ENCODE results near the gene CRACR2A. TPM values are rescaled to one million over a fixed set of nuclear protein-coding genes. Genes with fewer than 3 reads are reported as not detected.

The CRACR2A gene
- total and polyA plus RNA-seq, 2 of the 13 experiments (the other 11 are each of a cell fraction or from before 2014, with no cell fraction given), result 0.09 to 0.20 TPM

GRCh38 chr12:3771853-3772252 is 18.9 kb upstream of the CRACR2A start (continued):
- TF ChIP-seq, protein P1, sequence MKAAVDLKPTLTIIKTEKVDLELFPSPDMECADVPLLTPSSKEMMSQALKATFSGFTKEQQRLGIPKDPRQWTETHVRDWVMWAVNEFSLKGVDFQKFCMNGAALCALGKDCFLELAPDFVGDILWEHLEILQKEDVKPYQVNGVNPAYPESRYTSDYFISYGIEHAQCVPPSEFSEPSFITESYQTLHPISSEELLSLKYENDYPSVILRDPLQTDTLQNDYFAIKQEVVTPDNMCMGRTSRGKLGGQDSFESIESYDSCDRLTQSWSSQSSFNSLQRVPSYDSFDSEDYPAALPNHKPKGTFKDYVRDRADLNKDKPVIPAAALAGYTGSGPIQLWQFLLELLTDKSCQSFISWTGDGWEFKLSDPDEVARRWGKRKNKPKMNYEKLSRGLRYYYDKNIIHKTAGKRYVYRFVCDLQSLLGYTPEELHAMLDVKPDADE (CRISPR knock-in tag; IDR thresholded peaks at IDR 0.05), result no peak

DNA sequence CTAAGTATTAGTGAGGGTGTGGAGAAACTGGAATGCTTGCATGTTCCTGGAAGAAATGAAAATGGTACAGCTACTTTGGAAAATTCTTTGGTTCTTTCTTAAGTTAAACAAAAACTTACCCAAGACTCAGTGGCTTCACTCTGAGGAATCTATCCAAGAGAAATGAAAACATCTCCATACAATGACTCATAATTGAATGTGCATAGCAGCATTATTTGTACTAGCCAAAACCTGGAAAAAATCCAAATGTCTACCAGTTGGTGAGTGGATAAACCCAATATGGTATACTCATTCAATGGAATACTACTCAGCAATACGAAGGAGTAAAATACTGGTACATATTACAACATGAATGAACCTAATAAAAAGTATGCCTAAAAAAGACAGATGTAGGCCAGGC is 18.0 kb upstream of the CRACR2A start:
- no peak for ATAC-seq
- Histone ChIP-seq H3K27ac (ENCODE audit: extremely low read length, insufficient read depth, low read length) (no peak overlapping the region), H2AFZ (ENCODE audit: low read length) (no peak overlapping the region), H3K36me3 (replicated peaks in 1 of 2; ENCODE audit: control insufficient read depth in 1 of 2, insufficient read depth in 2 of 2, low read length in 2 of 2) (no peaks in the 10 kb centered on the region), H3K4me2 (ENCODE audit: low read depth, low read length) (no peak overlapping the region), H3K4me1 (ENCODE audit: insufficient read depth, low read length) (no peaks in the 10 kb centered on the region), H3K79me2 (ENCODE audit: insufficient read depth, low read length) (no peaks in the 10 kb centered on the region), H3K27me3 (ENCODE audit: control insufficient read depth in 1 of 2, insufficient read depth in 2 of 2, low read length in 2 of 2) (no peaks in the 10 kb centered on the region; a peak in 1 of 5 replicates), H3K9me3 (ENCODE audit: low read length) (no peaks in the 10 kb centered on the region), H3K9ac (ENCODE audit: insufficient read depth, low read depth, low read length) (no peak overlapping the region), H4K20me1 (ENCODE audit: insufficient read depth, low read length) (no peaks in the 10 kb centered on the region), H3K4me3 (replicated peaks in 1 of 3; ENCODE audit: insufficient read depth in 1 of 3, low read depth in 2 of 3, low read length in 3 of 3) (no peak overlapping the region)
- FAIRE-seq, result no peak
- DNase-seq (ENCODE audit: low spot score), result no peak
- BruUV-seq (replicated peaks), result no TSS peak
- WGBS (ENCODE audit: low lambda C conversion rate), result 38% methylated on average over 1 of the region's 1 CpG
- ChIA-PET POLR2A (no interaction called here), CTCF (ENCODE audit: low intra/inter-chr PET ratio, low total read pairs) (no interaction called here)
- TF ChIP-seq WIZ (CRISPR knock-in tag; IDR thresholded peaks at IDR 0.05), result no peak
- TF ChIP-seq ZNF44 (CRISPR knock-in tag; IDR thresholded peaks at IDR 0.05), result no peak
- TF ChIP-seq SRY (CRISPR knock-in tag; IDR thresholded peaks at IDR 0.05), result no peak
- TF ChIP-seq CC2D1A (CRISPR knock-in tag; IDR thresholded peaks at IDR 0.05), result no peak
- no peak for TF ChIP-seq MED1 (CRISPR knock-in tag; IDR thresholded peaks at IDR 0.05)
- no peak for TF ChIP-seq HOXA5 (CRISPR knock-in tag; IDR thresholded peaks at IDR 0.05)
- no peak for TF ChIP-seq ATAD3A (CRISPR knock-in tag; IDR thresholded peaks at IDR 0.05)
- no peak for TF ChIP-seq MXD4 (CRISPR knock-in tag; IDR thresholded peaks at IDR 0.05)
- no peak for TF ChIP-seq ZNF17 (CRISPR knock-in tag; IDR thresholded peaks at IDR 0.05)
- no peak for TF ChIP-seq MYNN (CRISPR knock-in tag; IDR thresholded peaks at IDR 0.05; ENCODE audit: low read depth)
- no peak for TF ChIP-seq MZF1 (CRISPR knock-in tag; IDR thresholded peaks at IDR 0.05; ENCODE audit: borderline replicate concordance)
- intact Hi-C loops (cut with micrococcal nuclease; ENCODE audit: unreplicated experiment) (no loop called here), in situ Hi-C loops (cut with HindIII; ENCODE audit: extremely low pct_ligation_motif_present, low pct_unique_long_range_greater_than_20kb) (loop anchor here (10.0 kb wide), 1 partner anchor 476 kb away; no protein-coding TSS in a partner anchor)

Data from HepG2 (cell line).